Muscle layer of colon (tissue), 2 donors: ENCODE measurements around the gene MGAT5.
A peak's percentile ranks its signal among the peaks of the same experiment; 100 is the strongest.

Experiments
- H3K27ac ChIP-seq: one replicate; pipeline ENCODE4 v1.7.0; 2013; ENCODE audit warnings: low read depth, mild to moderate bottlenecking, low read length, moderate library complexity
- H3K27me3 ChIP-seq, 2 donors: one replicate each; pipeline ENCODE4 v1.7.0; 2013; ENCODE audit warnings: low read length in 2 of 2, mild to moderate bottlenecking in 2 of 2; ENCODE audit not compliant: insufficient read depth in 2 of 2, control insufficient read depth in 1 of 2
- H3K36me3 ChIP-seq: one replicate; pipeline ENCODE4 v1.7.0; 2013; ENCODE audit warnings: mild to moderate bottlenecking, low read length; ENCODE audit not compliant: insufficient read depth
- H3K4me1 ChIP-seq: one replicate; pipeline ENCODE4 v1.7.0; 2013; ENCODE audit warnings: mild to moderate bottlenecking, low read length; ENCODE audit not compliant: insufficient read depth
- H3K4me3 ChIP-seq, 2 donors: one replicate each; pipeline ENCODE4 v1.7.0; 2013; ENCODE audit warnings: low read length in 2 of 2, low read depth in 1 of 2, mild to moderate bottlenecking in 1 of 2, moderate library complexity in 1 of 2
- H3K9ac ChIP-seq: one replicate; pipeline ENCODE4 v1.7.0; 2013; ENCODE audit warnings: low read length
- H3K9me3 ChIP-seq: one replicate; pipeline ENCODE4 v1.7.0; 2013; ENCODE audit warnings: mild to moderate bottlenecking, low read length
- donor health status: abdominal sarcoma.
- donor health status: Adenocarcinoma of cecum.

MGAT5 gene

DNA sequence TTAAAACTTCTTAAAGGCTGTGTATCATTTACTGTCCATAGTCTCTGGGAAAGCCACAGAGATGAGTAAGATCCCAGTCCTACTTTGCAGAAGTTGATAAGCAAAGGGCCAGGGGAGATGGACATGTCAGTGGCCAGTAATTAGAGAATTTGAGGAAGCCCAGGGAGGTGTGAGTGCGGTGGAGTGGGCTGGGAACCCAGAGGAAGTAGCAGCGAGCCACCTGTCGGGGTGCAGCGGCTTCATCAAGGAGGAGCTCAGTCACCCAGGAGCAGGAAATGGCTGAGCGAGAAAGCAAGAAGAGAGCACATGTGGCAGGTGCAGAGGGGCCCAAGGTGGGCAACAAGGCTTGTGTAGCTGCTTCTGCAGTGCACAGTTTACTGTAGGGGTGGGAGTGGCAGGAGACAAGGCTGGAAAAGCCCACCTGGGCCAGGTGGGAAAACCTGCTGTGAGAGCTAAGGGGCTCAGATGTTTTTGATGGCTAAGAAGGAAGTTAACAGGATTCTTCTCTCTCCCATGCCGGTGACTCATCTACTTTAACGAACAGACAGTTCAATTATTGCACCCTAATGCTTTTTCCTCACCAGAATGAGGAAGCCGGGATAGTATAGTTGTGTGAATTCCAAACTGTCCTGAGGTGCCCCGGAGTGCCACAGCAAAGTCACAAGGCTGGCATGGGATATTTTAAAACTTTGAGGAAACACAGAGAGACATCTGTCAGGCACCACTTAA, 34.8 kb upstream of the MGAT5 start:
- Histone ChIP-seq H3K4me1 (peaks cover 7% of the 10 kb centered on the region), H3K4me3 (no peak overlapping the region), H3K27ac (no peak overlapping the region), H3K27me3 (no peaks in the 10 kb centered on the region), H3K9ac (no peak overlapping the region), H3K36me3 (no peaks in the 10 kb centered on the region), H3K9me3 (no peaks in the 10 kb centered on the region)

DNA sequence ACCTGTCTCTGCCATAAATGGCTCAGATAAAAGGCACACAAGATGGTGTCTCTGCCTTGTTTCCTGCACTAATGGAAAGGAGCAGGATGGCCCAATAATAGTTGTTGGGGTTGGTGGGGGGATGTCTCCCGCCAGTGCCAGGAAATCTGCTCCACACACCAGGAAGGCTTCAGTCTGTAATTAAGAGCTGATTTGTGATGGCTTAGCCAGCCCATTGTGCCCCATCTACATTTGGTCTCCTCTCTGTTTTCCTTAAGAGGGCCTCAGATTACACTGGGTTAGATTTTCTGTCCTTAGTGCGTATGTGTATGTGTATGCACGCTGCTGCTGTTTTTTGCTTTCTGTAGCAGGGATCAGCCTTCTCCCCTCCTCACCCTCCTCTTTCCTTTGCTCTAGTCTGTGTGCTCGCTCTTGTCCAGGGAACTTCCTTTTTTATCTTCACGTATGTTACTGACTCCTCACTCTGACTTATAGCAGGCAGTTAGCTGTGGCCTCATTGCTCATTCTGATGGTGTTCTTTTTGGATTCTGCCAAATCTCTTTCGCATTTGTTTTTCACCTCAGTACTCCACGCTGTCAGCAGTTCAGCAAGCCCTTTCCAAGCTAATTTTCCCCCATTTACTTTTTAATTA, 33.4 kb upstream of the MGAT5 start:
- peak overlapping the region in 1 of 2 donors; percentile 22 for H3K4me3 ChIP-seq
- no peaks in the 10 kb centered on the region for H3K9me3 ChIP-seq
- H3K27ac ChIP-seq: no peak overlapping the region
- H3K9ac ChIP-seq: no peak overlapping the region
- peaks cover 7% of the 10 kb centered on the region for H3K4me1 ChIP-seq
- H3K36me3 ChIP-seq: no peaks in the 10 kb centered on the region
- H3K27me3 ChIP-seq: no peaks in the 10 kb centered on the region

DNA sequence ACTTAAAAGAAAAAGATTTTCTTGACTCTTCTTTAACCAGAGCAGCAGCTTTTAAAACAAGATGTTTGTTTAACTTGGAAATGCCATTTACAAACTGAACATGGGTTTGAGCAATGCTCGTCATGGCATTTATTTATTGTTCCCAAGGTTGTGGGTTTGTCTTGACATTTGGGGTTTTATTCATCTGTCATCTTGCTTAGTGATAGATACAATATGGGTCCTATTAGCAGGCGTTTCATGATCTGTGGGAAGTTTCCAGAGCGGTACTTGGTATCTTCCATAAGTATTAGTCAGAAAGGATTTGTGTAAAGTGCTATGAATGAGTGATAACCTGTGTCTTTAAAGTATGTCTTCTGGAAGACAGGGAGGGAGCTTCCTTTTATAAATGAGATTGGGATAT, 29.9 kb upstream of the MGAT5 start:
- H3K9me3 ChIP-seq: no peaks in the 10 kb centered on the region
- H3K27ac ChIP-seq: no peak overlapping the region
- H3K4me1 ChIP-seq: peaks cover 7% of the 10 kb centered on the region
- no peaks in the 10 kb centered on the region for H3K27me3 ChIP-seq
- no peak overlapping the region for H3K4me3 ChIP-seq
- no peak overlapping the region for H3K9ac ChIP-seq
- no peaks in the 10 kb centered on the region for H3K36me3 ChIP-seq

DNA sequence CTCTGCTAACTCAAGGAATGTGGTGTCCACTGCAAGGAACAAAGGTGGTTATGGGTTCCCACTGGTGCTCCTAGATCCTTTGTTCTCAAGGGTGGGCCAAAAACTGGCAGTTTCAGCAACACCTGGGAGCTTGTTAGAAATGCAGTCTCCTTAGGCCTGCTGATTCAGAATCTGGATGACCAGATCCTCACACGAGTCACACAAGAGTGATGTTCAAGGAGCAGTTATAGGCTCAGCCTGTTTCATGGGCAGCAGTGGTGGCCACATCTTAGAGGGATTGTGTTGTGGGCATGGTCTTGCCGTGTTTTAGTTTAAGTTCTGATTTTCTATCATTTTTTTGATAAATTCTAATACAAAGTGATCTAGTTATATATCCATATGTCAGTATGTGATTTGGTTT, 28.7 kb upstream of the MGAT5 start:
- no peak overlapping the region for H3K27ac ChIP-seq

DNA sequence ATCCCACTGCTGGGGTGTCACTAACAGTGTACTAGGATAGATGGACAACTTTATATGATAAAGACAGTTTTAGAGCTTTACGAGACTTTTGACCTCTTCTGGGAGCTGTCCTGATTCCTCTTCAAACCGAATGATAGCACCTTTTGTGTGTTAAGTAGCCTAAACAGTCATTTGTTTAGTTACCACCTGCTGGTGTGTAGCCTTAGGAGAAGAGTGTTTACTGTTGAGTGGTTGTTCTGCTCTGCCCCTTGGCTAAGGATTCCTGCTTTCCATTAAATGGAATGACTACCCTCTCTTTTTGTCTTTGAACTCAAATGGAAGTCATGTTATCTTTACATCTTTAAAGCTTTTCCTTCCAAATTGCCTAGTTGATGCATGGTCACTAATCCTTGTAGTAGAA, 28.0 kb upstream of the MGAT5 start:
- H3K27ac ChIP-seq: no peak overlapping the region
- no peaks in the 10 kb centered on the region for H3K4me1 ChIP-seq
- H3K9me3 ChIP-seq: no peaks in the 10 kb centered on the region
- H3K9ac ChIP-seq: no peak overlapping the region
- H3K36me3 ChIP-seq: no peaks in the 10 kb centered on the region
- no peak overlapping the region for H3K4me3 ChIP-seq
- no peaks in the 10 kb centered on the region for H3K27me3 ChIP-seq

More for the DNA sequence above, 28.7 kb upstream of the MGAT5 start:
- no peaks in the 10 kb centered on the region for H3K36me3 ChIP-seq
- H3K9me3 ChIP-seq: no peaks in the 10 kb centered on the region
- peaks cover 2% of the 10 kb centered on the region for H3K4me1 ChIP-seq
- H3K9ac ChIP-seq: no peak overlapping the region
- H3K4me3 ChIP-seq: no peak overlapping the region
- H3K27me3 ChIP-seq: no peaks in the 10 kb centered on the region

DNA sequence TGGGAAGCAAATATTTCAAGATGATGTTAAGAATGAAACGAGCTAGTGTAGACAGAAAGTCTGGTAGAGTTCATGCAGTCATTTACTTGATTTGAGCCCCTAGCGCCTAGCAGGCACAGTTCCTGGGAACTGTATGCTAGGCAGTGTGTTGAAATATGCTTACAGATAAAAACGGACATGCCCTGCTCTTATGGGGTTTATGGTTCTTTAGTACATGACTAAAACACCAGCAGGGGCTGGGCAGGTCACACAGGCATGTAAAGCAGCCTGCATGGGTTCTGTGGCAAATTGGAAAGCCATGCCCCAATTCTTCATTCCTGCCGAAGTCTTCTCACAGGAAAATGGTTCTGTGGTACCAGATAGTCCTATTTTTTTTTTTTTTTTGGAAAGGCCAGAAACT, 27.3 kb upstream of the MGAT5 start:
- Histone ChIP-seq H3K27me3 (no peaks in the 10 kb centered on the region), H3K4me1 (no peaks in the 10 kb centered on the region), H3K4me3 (no peak overlapping the region), H3K36me3 (no peaks in the 10 kb centered on the region), H3K27ac (no peak overlapping the region), H3K9me3 (no peaks in the 10 kb centered on the region), H3K9ac (no peak overlapping the region)

DNA sequence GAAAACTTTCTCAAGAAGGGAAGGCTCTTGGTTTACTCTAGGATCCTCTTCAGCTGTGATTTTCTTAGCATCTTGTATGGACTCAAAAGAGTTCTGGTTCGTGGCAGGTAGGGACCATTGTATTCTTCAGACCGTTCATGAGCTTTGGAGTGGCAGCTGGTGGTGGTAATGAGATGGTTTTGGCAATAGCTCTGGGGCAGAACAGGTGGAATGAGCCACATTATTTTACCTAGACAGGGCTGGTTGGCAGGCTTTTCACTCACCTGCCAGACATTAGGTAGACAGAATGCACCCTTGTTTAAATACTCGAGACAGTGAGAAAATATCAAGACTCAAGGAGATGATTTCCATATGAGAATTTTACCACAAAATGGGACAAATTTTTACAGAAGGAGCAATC, 26.2 kb upstream of the MGAT5 start:
- no peaks in the 10 kb centered on the region for H3K27me3 ChIP-seq
- H3K4me3 ChIP-seq: no peak overlapping the region
- H3K9ac ChIP-seq: no peak overlapping the region
- H3K36me3 ChIP-seq: no peaks in the 10 kb centered on the region
- H3K4me1 ChIP-seq: no peaks in the 10 kb centered on the region
- H3K27ac ChIP-seq: no peak overlapping the region
- H3K9me3 ChIP-seq: no peaks in the 10 kb centered on the region

DNA sequence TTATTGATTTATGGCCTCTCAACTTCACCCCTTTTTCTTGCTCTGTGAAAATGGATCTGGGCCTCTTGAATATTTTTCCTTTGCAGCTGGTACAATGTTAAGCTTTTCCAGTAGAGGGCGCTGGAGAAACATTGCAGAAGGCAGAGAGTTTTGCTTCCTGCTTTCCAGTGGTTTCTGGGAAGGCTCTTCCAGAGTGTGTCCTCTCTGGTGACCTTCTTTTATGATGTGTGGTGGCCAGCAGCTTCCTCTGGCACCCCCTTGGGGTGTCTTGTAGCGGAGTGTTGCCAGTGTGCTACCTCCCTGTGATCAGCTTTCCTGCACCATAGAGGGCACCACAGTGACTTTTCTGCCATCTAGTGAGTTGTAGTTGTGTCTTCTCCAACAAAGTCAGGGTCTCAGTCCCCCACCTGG, 25.4 kb upstream of the MGAT5 start:
- no peaks in the 10 kb centered on the region for H3K36me3 ChIP-seq
- no peak overlapping the region for H3K27ac ChIP-seq
- H3K4me3 ChIP-seq: no peak overlapping the region
- no peaks in the 10 kb centered on the region for H3K9me3 ChIP-seq
- H3K9ac ChIP-seq: no peak overlapping the region
- no peaks in the 10 kb centered on the region for H3K4me1 ChIP-seq
- no peaks in the 10 kb centered on the region for H3K27me3 ChIP-seq

DNA sequence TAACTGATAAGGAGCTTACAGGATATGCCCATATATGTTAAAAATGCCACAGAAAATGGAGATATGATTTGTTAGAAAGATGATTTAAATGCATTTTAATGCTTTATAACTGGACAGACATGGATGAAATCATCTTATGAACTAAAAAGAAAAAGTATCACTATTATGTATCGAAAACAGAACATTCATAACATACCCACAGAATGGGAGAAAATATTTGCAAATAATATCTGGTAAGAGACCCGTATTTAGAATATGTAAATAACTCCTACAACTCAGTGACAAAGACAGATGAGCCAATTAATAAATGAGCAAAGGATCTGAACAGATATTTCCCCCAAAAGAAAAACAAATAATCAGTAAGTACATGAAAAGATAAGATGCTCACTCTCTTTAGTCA, 24.3 kb upstream of the MGAT5 start:
- Histone ChIP-seq H3K4me1 (no peaks in the 10 kb centered on the region), H3K9ac (no peak overlapping the region), H3K27ac (no peak overlapping the region)

DNA sequence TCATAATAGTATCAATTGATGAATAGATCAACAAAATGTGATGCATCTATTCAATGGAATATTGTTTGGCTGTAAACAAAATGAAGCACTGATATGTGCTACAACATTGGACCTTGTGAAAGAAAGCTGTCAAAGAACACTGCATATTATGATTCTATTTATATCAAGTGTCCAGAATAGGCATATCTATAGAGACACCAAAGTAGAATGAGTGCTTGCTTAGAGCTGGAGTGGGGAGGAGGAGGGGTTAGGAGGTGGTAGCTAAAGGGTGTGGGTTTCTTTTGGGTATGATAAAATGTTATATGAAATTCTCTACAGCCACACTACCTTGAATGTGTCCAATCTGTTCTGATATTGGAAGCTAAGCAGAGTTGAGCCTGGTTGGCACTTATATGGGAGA, 23.0 kb upstream of the MGAT5 start:
- H3K9ac ChIP-seq: no peak overlapping the region
- no peaks in the 10 kb centered on the region for H3K36me3 ChIP-seq
- H3K27ac ChIP-seq: no peak overlapping the region
- no peaks in the 10 kb centered on the region for H3K27me3 ChIP-seq
- H3K9me3 ChIP-seq: no peaks in the 10 kb centered on the region
- H3K4me1 ChIP-seq: no peaks in the 10 kb centered on the region
- no peak overlapping the region for H3K4me3 ChIP-seq

More for the DNA sequence above, 24.3 kb upstream of the MGAT5 start:
- no peak overlapping the region for H3K4me3 ChIP-seq
- H3K36me3 ChIP-seq: no peaks in the 10 kb centered on the region
- no peaks in the 10 kb centered on the region for H3K9me3 ChIP-seq
- no peaks in the 10 kb centered on the region for H3K27me3 ChIP-seq

DNA sequence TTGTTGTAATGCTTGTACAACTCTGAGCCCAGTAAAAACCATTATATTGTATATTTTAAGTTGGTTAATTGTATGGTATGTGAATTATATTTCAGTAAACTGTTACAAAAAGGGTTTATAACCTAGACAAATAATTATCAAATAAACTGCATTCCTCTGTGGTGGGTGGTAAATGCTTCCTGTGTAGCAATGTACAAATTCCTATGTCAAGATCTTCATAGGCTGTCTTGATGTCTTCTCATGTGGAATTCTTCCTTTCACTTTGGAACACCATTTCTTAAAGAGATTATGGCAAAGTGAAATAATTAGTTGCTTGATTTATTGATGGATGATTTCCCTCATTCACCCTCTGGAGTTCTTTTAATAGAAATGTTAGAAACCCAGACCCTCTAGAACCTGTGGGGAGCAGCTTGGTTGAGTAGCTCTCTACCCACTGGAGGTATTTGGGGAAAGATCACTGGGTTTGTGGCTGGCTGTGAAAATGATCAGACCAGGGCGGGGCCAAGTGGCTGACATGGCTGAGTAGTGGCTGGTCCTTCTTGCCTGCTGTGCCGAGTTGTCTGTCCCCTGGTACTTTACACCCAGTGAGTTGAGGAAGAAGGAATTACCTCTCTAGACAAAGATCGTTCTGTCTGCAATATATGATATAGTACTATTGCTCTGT, 22.4 kb upstream of the MGAT5 start:
- H3K9ac ChIP-seq: no peak overlapping the region

More for the DNA sequence above, 22.4 kb upstream of the MGAT5 start:
- Histone ChIP-seq H3K4me1 (no peaks in the 10 kb centered on the region), H3K27me3 (no peaks in the 10 kb centered on the region), H3K4me3 (no peak overlapping the region), H3K36me3 (no peaks in the 10 kb centered on the region), H3K27ac (no peak overlapping the region), H3K9me3 (no peaks in the 10 kb centered on the region)
